ENCODE measurements around the gene CDKN1A. TPM values are rescaled to one million over a fixed set of nuclear protein-coding genes. Genes with fewer than 3 reads are reported as not detected.

The CDKN1A gene
- total and polyA plus RNA-seq, 9 of the 15 experiments (the other 6 are each of a cell fraction or from before 2014, with no cell fraction given), result 0.25 to 8.1 (median 5.1) TPM

GRCh38 chr6:36674942-36675341 lies 3.6 kb upstream of the CDKN1A start:
- H4K20me1 ChIP-seq (replicated peaks; ENCODE audit: control insufficient read depth, insufficient read depth, low read length), result no peaks in the 10 kb centered on the region
- no peak for TF ChIP-seq ZNF77 (CRISPR knock-in tag; IDR thresholded peaks at IDR 0.05)
- TF ChIP-seq POLR2G (IDR thresholded peaks at IDR 0.05; ENCODE audit: low read depth, low read length), result no peak
- no peak for TF ChIP-seq KDM4B (IDR thresholded peaks at IDR 0.05; ENCODE audit: borderline replicate concordance in 2 of 2, low read depth in 1 of 2)
- 0 out of 2 replicates have a peak, but pooled peaks have one; percentile 17 for TF ChIP-seq JUNB (CRISPR knock-in tag; conservative IDR thresholded peaks at IDR 0.05)
- no peak for TF ChIP-seq CBFB (CRISPR knock-in tag; IDR thresholded peaks at IDR 0.05)
- TF ChIP-seq NELFE (IDR thresholded peaks at IDR 0.05; ENCODE audit: insufficient read depth, insufficient read length), result no peak
- no peak overlapping the region for H3K9ac ChIP-seq (ENCODE audit: insufficient read depth in 1 of 2, low read depth in 2 of 2, low read length in 2 of 2)
- no peaks in the 10 kb centered on the region for H3K9me3 ChIP-seq (replicated peaks; ENCODE audit: control insufficient read depth, insufficient read depth, low read depth, low read length)
- CTCF ChIA-PET (ENCODE audit: low intra/inter-chr PET ratio), result no interaction called here
- H3K79me2 ChIP-seq (ENCODE audit: control insufficient read depth, insufficient read depth, low read length), result no peaks in the 10 kb centered on the region; the same call in 2 of the 3 replicates
- H3K27ac ChIP-seq (ENCODE audit: extremely low read depth, low read depth, low read length), result no peak overlapping the region
- peaks cover 17 to 19% of the 10 kb centered on the region in 2 experiments; a peak in 4 of 5 replicates for H3K4me1 ChIP-seq (replicated peaks in 1 of 2; ENCODE audit: control insufficient read depth in 2 of 2, insufficient read depth in 2 of 2, low read length in 2 of 2)
- DNase-seq (ENCODE audit: extremely low read depth in 1 of 4, low spot score in 3 of 4) (no peak), ATAC-seq (no peak), FAIRE-seq (peak; percentile 40)
- H3K27me3 ChIP-seq (ENCODE audit: control insufficient read depth in 2 of 2, insufficient read depth in 2 of 2, low read length in 2 of 2), result peaks cover 28 to 53% of the 10 kb centered on the region in 2 experiments
- in situ Hi-C loops (cut with MboI) (no loop called here), intact Hi-C loops (cut with micrococcal nuclease) (loop anchor here (10.0 kb wide), 1 partner anchor 250 kb away; no protein-coding TSS in a partner anchor)
- WGBS (ENCODE audit: insufficient coverage, low coverage, missing lambda C conversion rate), result 2% methylated on average over 7 of the region's 7 CpGs
- H3K36me3 ChIP-seq (ENCODE audit: control insufficient read depth, insufficient read depth, low read length), result no peaks in the 10 kb centered on the region
- POLR2A ChIA-PET, result interaction anchor here (0.7 to 1.2 kb wide), 3 partner anchors 11 to 347 kb away, joined by 3 to 4 read pairs (median 4); no protein-coding TSS in a partner anchor
- no peak overlapping the region for H2AFZ ChIP-seq (ENCODE audit: low read depth, low read length)
- no peak overlapping the region for H3K4me2 ChIP-seq (ENCODE audit: insufficient read depth, low read length)
- BruUV-seq (replicated peaks), result no TSS peak
- no peak overlapping the region for H3K4me3 ChIP-seq
- no peaks in the 10 kb centered on the region for H3K9me1 ChIP-seq (ENCODE audit: control insufficient read depth, insufficient read depth, low read length)

Data from K562 (cell line).